CD4-positive, alpha-beta T cell treated with Interferon alpha-2 for 1 hour (primary cell): ENCODE results near the gene GRIA2.

ENCODE experiments used
- DNase-seq, 2 donors: peaks; one replicate each; pipeline ENCODE4 v3.0.0-alpha.2; 2020 to 2022

The GRIA2 gene

DNA sequence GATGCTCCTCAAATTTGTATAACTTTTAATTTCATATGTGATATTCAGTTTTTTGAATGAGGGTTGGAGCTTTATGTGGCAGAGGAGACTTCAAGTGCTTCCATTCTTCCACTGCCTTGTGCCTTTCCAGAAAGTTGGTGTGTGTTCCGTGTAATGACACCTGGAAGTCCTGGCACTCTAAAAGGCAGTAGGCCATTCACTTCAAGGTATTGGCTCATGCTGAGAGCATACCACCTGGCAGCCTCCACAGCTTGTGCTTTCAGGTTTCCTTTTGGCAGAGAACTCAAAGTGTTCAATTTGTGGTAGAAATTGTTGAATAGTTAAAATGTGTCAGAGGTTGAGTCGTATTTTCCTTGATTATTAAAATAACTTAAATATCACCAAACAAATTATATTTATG lies 49.6 kb downstream of the GRIA2 start:
- no peak for DNase-seq

DNA sequence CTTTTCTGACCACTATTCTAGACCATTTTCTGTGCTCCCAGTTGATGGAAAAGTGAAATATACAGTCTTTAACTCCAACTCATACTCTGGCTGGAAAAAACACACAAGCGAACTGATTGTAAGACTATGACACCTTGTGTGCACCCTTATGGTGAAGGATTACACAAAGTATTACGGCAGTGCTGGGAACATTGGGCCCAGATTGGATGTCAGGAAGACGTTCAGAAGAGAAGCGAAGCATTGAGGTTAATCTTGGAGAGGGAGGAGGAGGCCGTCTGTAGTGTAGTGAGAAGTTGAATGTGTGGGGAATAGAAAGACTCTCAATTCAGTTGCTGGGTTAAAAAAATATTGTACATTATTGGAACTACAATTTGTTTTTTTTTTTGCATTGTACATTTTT lies 50.0 kb downstream of the GRIA2 start:
- DNase-seq: no peak

DNA sequence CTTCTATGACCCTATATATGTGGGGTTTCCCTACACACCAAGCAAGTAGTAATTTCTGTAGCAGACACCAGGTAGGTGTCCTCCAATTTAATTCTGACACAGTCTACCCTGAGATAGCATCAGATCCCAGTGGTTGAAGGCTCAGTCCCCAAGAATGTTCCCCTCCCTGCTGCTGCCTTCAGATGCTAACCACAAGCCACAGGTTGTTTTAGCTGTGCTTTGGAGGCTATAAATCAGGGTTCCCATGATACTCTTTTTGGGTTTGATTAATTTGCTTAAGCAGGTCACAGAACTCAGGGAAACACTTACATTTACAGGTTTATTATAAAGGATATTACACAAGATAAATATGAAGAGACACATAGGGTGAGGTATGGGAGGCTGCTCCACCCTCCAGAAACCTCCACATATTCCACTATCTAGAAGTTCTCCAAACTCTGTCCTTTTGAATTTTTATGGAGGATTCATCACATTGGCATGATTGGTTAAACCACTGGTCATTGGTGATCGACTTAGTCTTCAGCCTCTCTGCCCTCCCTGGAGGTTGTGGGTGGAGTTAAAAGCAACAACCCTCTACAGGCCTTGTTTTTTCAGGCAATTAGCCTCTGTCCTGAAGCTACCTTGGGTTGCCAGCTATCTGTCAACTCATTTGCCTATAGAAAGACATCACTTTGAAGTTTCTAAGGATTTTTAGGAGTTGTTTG lies 50.8 kb downstream of the GRIA2 start:
- DNase-seq: no peak

DNA sequence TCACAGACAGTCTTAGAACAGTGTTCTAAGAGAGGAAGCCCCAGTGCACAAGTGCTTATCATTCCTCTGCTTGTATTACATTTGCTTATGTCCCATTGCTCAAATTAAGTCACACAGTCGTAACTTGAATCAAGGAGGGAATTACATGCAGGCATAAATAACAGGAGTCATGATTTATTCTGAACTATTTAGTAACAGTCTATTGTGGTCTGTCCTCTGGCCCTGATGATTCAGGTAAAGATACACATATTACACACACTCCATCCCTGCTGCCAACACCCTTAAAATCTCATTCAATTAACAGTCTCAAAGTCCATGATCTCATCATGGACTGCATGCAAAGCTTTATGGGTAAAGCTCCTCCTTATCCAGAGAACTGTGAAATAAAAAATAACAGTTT lies 60.1 kb downstream of the GRIA2 start:
- DNase-seq: no peak

DNA sequence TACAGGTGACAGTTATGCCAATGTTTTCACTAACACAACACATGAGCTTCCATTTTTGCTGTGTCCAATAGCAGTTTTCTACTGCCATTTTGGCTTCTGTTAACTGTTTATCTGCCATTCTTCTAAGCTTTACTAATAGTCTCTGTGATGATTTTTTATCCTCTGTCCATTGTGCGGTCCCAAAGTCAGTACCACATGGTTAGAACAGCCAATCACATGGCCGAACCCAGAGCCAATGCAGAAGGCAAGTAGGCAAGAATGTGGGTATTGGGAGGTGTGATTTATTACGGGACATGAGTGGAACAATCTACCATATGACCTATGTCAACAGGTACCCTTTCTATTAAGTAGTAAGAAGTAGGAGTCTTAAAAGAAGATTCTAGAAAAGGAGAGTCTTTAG lies 61.5 kb downstream of the GRIA2 start:
- no peak for DNase-seq

DNA sequence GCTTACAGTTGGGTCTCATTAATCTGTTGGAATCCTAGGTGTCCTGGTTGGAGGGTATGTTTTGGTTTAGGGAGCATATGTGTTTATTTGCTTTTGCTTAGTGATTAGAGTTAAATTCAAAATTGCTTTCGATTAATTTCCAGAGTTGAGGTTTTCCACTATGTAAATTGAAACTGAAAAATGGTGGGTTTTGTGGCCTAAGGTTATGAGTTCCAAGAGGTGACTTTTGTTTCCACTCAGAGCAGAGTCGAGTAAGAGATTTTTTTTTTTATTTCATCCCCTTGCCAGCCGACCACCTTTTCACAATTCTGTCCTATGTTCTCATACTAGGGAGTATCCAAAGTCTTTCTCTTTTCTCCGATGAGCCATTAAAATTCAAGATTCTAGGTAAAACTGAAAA lies 66.9 kb downstream of the GRIA2 start:
- DNase-seq: no peak

DNA sequence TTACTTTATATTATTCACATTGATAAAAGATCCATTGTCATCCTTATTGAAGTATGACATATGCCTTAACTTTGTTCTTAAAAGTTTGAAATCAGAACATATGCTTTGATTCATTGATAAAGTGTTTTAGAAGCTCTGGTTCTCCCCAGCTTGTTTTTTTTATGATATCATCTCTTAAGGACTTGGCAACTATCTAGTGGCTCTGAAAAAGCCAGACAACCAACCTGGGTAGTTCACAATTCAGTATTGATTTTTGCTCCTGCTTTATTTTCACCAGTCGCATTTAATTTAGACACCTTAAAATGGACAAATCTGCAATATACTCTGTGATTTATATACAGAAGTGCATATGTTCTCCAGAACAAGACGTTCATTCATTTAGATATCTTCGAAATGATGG lies 70.1 kb downstream of the GRIA2 start:
- no peak for DNase-seq

DNA sequence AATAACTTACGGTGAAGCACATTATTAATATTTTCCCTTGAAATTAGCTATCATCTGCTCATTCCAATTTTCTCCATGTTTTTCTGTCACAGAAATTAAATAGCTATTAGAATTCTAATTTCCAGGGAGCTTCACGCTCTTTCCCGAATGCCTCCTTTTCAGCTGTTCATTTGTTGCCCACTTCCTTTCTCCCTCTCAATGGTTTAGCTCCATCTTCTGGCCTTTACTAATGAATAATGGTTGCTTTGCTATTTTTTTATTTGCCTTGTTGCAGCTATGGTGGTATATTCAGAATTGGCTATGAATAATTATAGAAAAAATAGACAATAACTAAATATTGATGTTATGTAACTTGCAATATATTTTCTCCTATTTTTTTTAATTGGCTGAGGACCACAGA lies 70.5 kb downstream of the GRIA2 start:
- no peak for DNase-seq

DNA sequence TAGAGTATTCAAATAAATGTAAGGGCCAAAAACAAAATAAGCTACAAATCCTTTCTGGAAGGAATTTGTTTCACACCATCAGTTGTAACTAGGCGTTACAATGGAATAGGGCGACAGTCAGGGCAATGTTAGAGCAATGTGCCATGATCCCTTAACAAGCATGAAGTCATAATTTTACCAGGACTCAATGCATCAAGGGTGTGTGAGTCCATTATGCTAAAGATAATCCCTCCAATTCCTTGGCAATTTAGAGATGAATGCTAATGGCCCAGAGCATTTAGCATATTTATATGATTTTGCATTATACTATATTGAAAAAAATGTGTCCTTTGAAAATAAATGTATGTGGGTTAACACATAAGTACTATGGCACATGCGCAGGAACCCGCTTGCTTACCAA lies 73.1 kb downstream of the GRIA2 start:
- no peak for DNase-seq

DNA sequence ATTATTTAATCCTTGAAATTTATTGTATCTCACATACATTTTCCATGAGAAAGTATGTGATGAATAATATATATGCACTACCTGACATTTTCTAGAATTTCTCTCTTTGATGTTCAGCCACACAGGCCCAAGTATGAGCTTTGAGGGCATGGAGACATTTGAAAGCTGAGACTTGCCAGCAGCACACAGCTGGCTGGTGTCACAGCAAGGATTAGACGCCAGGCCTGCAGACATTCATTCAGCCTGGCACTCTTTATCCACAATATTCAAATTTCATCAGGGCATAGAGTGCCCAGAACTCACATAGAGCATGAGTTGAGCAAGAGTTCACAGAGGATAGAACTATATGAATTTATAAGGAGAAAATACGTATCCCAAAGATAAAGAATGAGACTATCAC lies 74.0 kb downstream of the GRIA2 start:
- no peak for DNase-seq

DNA sequence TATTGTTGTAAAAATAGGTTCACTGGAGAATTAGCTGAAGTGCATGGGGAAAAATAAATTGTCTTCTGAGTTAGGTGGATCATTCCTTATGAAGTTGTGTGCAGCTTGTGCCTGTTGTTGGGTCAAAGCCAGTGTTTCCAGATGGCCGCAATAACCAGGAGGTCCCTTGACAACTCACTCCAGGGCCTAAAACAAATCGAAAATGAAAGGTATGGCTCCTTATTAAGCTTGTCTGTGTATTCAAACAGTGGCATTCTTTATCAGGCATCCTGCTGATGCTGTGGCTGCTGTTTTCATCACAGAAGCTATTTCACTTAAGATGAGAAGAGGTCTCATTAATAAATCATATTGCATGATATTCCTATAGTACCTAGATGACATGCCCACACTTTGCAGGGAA lies 80.2 kb downstream of the GRIA2 start:
- no peak for DNase-seq

DNA sequence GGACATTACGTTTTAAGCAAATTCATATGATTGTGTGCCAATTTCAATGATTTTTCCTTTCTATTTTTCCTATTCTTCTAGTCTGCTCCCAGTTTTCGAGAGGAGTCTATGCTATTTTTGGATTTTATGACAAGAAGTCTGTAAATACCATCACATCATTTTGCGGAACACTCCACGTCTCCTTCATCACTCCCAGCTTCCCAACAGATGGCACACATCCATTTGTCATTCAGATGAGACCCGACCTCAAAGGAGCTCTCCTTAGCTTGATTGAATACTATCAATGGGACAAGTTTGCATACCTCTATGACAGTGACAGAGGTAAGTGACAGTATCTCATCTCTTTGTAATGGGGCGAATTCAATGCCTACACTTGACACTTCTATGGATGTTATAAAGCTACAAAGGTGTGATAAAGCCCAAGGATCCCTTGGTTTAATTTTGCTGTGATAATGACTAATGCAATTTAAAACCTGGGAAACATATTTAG lies 83.0 kb downstream of the GRIA2 start:
- no peak for DNase-seq

DNA sequence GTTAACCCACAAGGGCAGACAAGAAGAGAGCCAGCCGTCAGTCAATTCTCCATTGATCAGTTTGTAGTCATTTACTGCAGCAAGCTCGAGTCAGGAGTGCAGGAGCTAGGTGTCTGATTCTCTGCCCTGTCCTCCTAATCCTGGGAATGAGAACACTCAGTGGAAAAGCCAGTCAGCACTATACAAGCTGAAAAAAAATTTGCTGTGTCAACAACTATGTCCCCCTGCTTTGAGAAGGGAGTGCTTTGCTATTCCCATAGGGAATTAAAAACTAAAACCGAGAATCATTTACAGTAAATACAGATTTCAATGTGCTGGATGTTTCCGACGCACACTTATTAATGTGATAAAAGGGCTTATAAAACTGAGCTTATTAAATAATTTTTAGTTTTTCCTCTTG lies 84.2 kb downstream of the GRIA2 start:
- no peak for DNase-seq

DNA sequence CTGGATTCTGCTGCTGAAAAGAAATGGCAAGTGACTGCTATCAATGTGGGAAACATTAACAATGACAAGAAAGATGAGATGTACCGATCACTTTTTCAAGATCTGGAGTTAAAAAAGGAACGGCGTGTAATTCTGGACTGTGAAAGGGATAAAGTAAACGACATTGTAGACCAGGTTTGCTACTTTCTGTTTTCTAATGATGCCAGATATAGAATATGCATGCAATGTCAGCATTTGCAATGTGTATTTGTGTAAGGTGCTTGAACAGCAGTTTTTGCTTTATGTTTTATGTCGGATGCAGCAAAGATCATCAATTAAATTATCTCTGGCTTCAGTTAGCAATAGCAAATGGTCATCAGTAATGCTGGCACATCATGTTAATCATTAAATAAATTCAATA lies 92.2 kb downstream of the GRIA2 start:
- no peak for DNase-seq

DNA sequence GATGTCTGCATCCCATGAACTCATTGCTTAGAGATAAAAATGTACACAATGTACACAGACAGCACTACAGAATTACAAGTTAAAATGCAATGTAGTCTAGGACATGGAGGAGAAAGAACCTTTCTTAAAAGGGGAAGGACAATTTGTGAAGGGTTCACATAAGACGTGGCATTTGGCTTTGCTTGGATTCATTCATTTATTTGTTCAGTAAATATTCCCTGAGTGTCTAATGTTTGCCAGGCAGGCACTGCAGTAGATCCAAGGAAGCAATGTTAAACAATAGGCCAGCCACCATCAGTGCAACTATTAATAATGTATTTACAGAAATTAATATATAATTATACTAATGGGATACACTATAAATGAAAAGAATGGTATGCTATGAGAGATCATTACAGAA lies 94.4 kb downstream of the GRIA2 start:
- DNase-seq: no peak

DNA sequence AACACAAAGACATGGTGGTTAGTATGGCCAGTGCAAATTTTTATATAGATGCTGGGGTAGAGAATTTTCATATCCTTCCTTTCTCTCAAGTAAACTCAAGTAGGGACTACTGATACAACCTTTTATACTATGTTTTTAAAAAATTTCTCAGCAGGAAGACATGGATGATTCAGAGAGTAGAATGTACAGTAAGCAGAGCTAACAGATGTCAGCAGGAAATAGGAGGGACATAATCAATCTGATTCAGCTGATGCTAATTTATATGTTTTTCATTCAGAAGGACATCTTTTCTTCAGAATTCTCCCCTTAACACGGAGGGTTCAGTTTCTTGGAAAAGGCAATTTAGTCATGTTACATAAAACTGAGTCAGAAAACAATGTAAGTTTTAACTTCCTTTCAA lies 95.4 kb downstream of the GRIA2 start:
- no peak for DNase-seq

DNA sequence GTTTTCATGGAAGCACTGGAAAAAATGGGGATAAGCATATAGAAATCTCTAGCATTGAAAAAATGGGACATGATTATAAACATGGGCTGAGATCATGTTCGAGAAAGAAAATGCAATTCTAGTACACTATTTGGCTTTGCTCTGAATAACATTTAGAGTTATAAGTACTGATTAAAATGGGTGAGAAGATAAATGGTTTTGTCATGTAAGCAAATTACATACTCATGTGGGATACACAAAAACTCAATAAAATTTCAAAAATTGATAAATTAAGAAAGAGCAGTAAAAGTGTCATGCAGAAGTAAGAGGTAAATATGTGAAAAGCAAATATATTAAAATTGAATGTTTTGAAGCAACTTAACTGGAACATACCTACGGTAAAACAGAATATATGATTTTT lies 99.6 kb downstream of the GRIA2 start:
- no peak for DNase-seq

DNA sequence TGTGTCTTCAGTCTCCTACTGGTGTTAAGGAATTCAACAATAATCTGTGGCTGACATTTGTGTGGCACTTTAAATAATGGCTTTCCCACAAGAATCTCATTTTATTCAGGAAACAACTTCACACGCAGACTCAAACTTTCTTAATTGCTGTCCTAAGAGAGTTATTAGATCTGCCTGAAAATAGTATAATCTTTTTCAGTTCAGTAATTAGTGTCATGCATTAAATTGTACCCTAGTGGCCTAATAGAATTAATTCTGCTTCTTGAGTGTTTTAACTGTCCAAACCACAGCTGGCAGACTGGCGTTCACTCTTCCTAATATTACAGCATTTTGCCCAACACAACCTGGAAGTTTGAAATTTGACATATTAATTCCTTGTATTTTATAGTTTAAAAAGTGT lies 107.1 kb downstream of the GRIA2 start:
- no peak for DNase-seq

DNA sequence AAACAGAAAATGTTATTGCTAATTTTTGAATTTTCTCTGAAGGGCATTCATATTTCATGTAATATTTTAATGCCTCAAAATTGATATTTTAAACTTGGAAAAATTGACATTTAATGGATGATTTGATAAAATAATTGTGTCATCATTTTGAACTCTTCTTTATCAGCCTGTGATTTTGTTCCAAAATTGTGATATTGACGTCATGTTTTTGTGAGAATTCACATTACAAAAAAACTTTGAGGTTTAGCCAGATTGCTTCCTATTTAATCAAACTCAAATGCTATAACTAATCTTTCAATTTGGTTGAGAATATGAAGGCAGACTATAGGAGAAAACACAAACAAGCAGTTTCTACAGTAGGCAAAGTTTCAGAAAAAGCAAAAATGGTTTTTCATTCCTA lies 137.4 kb downstream of the GRIA2 start:
- DNase-seq: no peak

DNA sequence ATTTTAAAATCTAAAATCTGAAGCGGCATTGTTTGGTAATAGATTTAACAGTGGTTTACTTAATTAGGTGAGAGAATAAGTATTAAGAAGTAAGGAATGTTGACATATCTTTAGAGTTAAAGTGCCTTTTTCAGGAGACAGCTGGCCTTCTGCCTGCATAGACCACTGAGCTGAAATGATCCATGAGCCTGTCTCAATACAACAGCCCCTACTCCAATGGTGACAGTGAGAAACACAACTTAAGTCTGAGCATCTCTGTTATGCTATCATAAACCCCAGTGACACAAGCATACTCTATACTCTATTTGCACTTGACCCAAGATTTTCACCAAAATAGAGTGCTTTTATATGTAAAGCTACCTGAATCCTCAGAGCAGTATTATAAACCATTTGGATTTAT lies 137.9 kb downstream of the GRIA2 start:
- DNase-seq: no peak

DNA sequence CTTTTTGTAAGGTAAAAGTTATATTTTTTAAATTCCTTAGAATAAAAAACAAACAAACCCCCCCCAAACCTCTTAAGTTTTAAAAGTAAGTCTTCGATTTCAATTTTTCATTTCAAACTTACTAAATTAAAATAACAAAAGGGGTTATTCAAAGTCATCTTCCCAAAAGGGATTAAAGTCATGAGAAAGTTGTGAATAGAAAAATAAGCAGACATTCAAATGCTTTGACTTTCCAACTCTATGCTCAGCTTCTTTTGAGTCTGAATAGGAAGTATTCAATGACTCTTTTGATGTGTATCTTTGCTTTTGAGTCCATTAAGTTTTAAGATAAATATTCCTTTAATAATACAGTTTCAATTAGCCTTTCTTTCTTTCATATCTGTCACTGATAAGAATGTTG lies 138.3 kb downstream of the GRIA2 start:
- DNase-seq: no peak

DNA sequence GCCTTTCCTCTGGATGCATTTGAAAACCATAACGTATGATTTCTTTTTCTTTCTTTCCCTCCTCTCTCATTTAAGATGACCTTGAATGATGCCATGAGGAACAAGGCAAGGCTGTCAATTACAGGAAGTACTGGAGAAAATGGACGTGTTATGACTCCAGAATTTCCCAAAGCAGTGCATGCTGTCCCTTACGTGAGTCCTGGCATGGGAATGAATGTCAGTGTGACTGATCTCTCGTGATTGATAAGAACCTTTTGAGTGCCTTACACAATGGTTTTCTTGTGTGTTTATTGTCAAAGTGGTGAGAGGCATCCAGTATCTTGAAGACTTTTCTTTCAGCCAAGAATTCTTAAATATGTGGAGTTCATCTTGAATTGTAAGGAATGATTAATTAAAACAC lies 142.8 kb downstream of the GRIA2 start:
- no peak for DNase-seq

DNA sequence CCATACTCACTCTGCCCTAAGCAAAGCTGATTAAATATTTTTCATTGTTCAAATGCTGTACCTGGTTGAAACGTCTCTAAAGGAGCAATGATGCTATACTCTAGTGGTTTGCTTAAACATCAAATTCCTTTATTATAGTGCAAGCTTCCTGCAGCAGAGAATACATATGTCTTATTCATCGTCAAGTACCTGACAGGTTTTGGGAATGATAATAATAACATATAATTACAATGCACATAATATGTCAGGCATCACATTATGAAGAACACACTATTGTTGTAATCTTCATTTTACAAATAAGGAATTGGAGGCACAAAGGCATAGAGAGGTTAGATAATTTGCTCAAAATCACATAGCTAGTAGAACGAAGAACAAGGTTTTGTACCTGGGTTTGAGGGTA lies 151.6 kb downstream of the GRIA2 start:
- DNase-seq: no peak

DNA sequence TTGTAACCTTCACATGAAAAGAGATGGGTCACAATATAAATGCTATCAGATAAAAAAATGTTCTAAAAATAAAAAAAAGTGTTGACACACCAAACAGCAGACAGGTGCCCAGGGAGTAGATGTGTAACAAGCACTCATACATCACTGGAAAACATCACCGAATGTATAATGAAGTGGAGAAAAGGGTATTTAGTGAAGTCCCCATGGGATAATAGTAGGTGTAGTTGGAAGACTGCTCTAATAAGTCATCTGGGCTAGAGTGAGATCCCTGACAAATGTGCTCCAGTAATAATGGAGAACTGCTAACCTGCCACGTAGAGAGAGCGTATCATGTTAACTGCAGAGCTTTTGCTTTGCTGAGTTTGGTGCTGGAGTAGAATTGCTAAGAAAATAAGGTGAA lies 152.0 kb downstream of the GRIA2 start:
- no peak for DNase-seq

DNA sequence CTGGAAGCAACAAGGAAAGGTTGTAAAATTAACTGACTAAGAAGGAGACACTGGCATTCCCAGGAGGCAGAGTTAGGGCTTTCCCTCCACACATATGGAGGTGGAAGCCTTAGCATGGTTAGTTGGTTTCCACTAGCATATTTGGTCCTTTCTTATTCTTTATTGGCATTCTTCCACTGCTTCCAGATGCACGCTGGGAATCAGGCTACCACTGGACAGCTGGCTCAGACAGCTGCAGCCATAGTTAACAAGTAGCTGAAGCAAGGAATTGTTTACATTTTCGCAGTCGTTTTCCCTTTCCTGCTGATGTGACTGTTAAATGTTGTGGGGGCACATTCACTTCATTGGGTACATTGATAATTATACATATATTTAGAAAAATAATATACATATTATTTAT lies 169.2 kb downstream of the GRIA2 start:
- no peak for DNase-seq

DNA sequence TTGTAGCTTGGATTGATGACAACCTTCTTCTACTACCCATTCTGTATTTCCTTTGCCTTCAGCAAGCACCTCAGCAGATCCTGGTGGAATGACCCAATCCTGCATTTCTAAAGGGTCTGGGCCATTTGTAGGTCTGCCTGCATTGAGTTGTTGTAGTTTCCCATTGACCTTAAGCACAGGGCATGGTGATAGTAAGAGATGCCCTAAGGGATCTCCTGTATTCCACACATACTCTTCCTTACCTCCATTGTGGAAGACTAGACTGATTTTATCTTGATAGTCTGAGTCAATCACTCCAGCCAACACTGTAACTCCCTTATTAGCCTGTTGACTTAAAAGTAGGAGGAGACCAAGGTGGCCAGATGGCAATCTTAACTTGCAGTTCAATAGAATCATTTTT lies 184.5 kb downstream of the GRIA2 start:
- DNase-seq: no peak
